GM23338 (cell line): ENCODE measurements around the gene PIGR. TPM values are rescaled to one million over a fixed set of nuclear protein-coding genes. Genes with fewer than 3 reads are reported as not detected.

Experiments used
- ATAC-seq: fragments of 200-7000 bp; cut with Tn5 transposase; 3 replicates; pipeline ENCODE4 v1.9.1; 2020
- DNase-seq: peaks from one replicate; pipeline ENCODE4 v3.0.0-alpha.2; 2015; ENCODE audit warnings: low spot score
- H2AFZ ChIP-seq: fragments of 200-600 bp; sonication (generic); 2 replicates; pipeline ENCODE4 v1.8.0; 2016; ENCODE audit warnings: antibody characterized with exemption, mild to moderate bottlenecking, moderate library complexity
- H3F3A ChIP-seq: fragments of 200-600 bp; sonication (generic); replicated peaks from 2 replicates; pipeline ENCODE4 v1.8.0; 2017; ENCODE audit warnings: antibody characterized with exemption, mixed run types, low read depth
- H3K27ac ChIP-seq: fragments of 200-600 bp; sonication (generic); 2 replicates; pipeline ENCODE4 v1.6.1; 2016; ENCODE audit warnings: low read depth
- H3K27me3 ChIP-seq: fragments of 200-600 bp; sonication (generic); 2 replicates; pipeline ENCODE4 v1.8.0; 2016; ENCODE audit warnings: mild to moderate bottlenecking, mixed run types, moderate library complexity; ENCODE audit not compliant: insufficient read depth
- H3K36me3 ChIP-seq: fragments of 200-600 bp; sonication (generic); 2 replicates; pipeline ENCODE4 v1.8.0; 2016; ENCODE audit warnings: mild to moderate bottlenecking; ENCODE audit not compliant: insufficient read depth
- H3K4me1 ChIP-seq: fragments of 200-600 bp; sonication (generic); 2 replicates; pipeline ENCODE4 v1.8.0; 2016; ENCODE audit warnings: mild to moderate bottlenecking, moderate library complexity; ENCODE audit not compliant: insufficient read depth
- H3K4me2 ChIP-seq: fragments of 200-600 bp; sonication (generic); 2 replicates; pipeline ENCODE4 v1.7.1; 2017; ENCODE audit warnings: mixed run types
- H3K4me3 ChIP-seq: fragments of 200-600 bp; sonication (generic); 2 replicates; pipeline ENCODE4 v1.6.1; 2016; ENCODE audit warnings: mixed run types
- H3K79me2 ChIP-seq: fragments of 200-600 bp; sonication (generic); replicated peaks from 2 replicates; pipeline ENCODE4 v1.8.0; 2017; ENCODE audit warnings: mild to moderate bottlenecking; ENCODE audit not compliant: insufficient read depth
- H3K9me2 ChIP-seq: fragments of 200-600 bp; sonication (generic); 2 replicates; pipeline ENCODE4 v1.8.0; 2017; ENCODE audit not compliant: insufficient read depth
- H4K20me1 ChIP-seq: fragments of 200-600 bp; sonication (generic); replicated peaks from 2 replicates; pipeline ENCODE4 v1.8.0; 2017; ENCODE audit warnings: mild to moderate bottlenecking; ENCODE audit not compliant: insufficient read depth
- H3K27ac Mint-ChIP-seq: 2 replicates; pipeline ENCODE4 v1.8.0; 2020; ENCODE audit warnings: inconsistent platforms, mild to moderate bottlenecking, moderate library complexity, mixed read lengths
- H3K27me3 Mint-ChIP-seq: 3 replicates; pipeline ENCODE4 v1.8.0; 2022; ENCODE audit warnings: low read depth, mild to moderate bottlenecking, moderate library complexity, mixed read lengths, inconsistent platforms; ENCODE audit not compliant: insufficient read depth, poor library complexity
- H3K36me3 Mint-ChIP-seq: 3 replicates; pipeline ENCODE4 v1.8.0; 2021; ENCODE audit warnings: low read depth, mild to moderate bottlenecking, inconsistent platforms, moderate library complexity, mixed read lengths
- H3K4me1 Mint-ChIP-seq: 3 replicates; pipeline ENCODE4 v1.8.0; 2020; ENCODE audit warnings: mild to moderate bottlenecking, inconsistent platforms, mixed read lengths
- H3K4me3 Mint-ChIP-seq: 3 replicates; pipeline ENCODE4 v1.8.0; 2021; ENCODE audit warnings: moderate library complexity, mild to moderate bottlenecking, inconsistent platforms, mixed read lengths
- H3K9me3 Mint-ChIP-seq: 3 replicates; pipeline ENCODE4 v1.8.0; 2020; ENCODE audit warnings: moderate library complexity, mild to moderate bottlenecking, inconsistent platforms, mixed read lengths
- CREB1 ChIP-seq: fragments of 250-450 bp; sonication (Bioruptor Pico); IDR thresholded peaks from 2 replicates; pipeline ENCODE4 v1.5.0; 2020; ENCODE audit warnings: low read depth, mild to moderate bottlenecking, moderate library complexity
- CTCF ChIP-seq, 2 experiments: fragments of 200-600 bp in 1 of 2; sonication (generic) in 1 of 2; conservative IDR thresholded peaks; 2 replicates each; pipeline versions ENCODE4 v1.5.1 to v1.6.1; 2016 to 2017; ENCODE audit warnings: antibody characterized with exemption in 2 of 2, low read depth in 2 of 2, mild to moderate bottlenecking in 2 of 2, moderate library complexity in 1 of 2
- EZH2 ChIP-seq: fragments of 200-600 bp; sonication (generic); IDR thresholded peaks from one replicate; pipeline ENCODE4 v1.8.0; 2017; ENCODE audit warnings: antibody characterized with exemption, mild to moderate bottlenecking, low read depth; ENCODE audit not compliant: unreplicated experiment
- EZH2phosphoT487 ChIP-seq: fragments of 200-600 bp; sonication (generic); IDR thresholded peaks from one replicate; pipeline ENCODE4 v1.8.1; 2018; ENCODE audit warnings: antibody characterized with exemption; ENCODE audit not compliant: unreplicated experiment
- JUNB ChIP-seq: IDR thresholded peaks from one replicate; pipeline ENCODE4 v1.6.1; 2016; ENCODE audit warnings: antibody characterized with exemption; ENCODE audit not compliant: unreplicated experiment
- NANOG ChIP-seq: IDR thresholded peaks from 2 replicates; pipeline ENCODE4 v1.6.1; 2016; ENCODE audit warnings: antibody characterized with exemption, borderline replicate concordance
- POLR2AphosphoS5 ChIP-seq: IDR thresholded peaks from 2 replicates; pipeline ENCODE4 v1.6.1; 2016; ENCODE audit warnings: antibody characterized with exemption, low read depth
- STAT1 ChIP-seq: IDR thresholded peaks from one replicate; pipeline ENCODE4 v1.6.1; 2016; ENCODE audit warnings: antibody characterized with exemption; ENCODE audit not compliant: unreplicated experiment
- ZNF114 ChIP-seq: fragments of 250-450 bp; sonication (Bioruptor Pico); IDR thresholded peaks from 2 replicates; pipeline ENCODE4 v1.5.0; 2020; ENCODE audit warnings: mild to moderate bottlenecking, moderate library complexity
- ZNF331 ChIP-seq: fragments of 250-450 bp; sonication (Bioruptor Pico); IDR thresholded peaks from 2 replicates; pipeline ENCODE4 v1.5.0; 2020; ENCODE audit warnings: low read depth, mild to moderate bottlenecking, moderate library complexity
- polyA plus RNA-seq: library from polyadenylated mRNA; unstranded; fragments of >200 nt; fragmentation: Nextera tagmentation; extraction: Ambion mirVana; gene quantifications from 2 replicates; pipeline ENCODE4 v1.2.1, GENCODE V29; 2016
- total RNA-seq: library from RNA; depleted of rRNA; stranded (reverse); fragments of >200 nt; shearing (Covaris generic); gene quantifications from 2 replicates; pipeline ENCODE4 v1.2.3, GENCODE V29; 2014
- TF ChIP-seq, protein P1 (sequence below): fragments of 250-450 bp; sonication (Bioruptor Pico); IDR thresholded peaks from 2 replicates; pipeline ENCODE4 v1.5.0; 2020; ENCODE audit warnings: mild to moderate bottlenecking, moderate library complexity

PIGR gene
- total and polyA plus RNA-seq, 2 experiments from 2014 or later, result not detected

GRCh38 chr1:206882555-206882954 lies 63.7 kb downstream of the PIGR start:
- H3K9me3 Mint-ChIP-seq, result peaks cover 21% of the 10 kb centered on the region
- H3F3A ChIP-seq, result no peaks in the 10 kb centered on the region
- no peaks in the 10 kb centered on the region for H3K4me1 Mint-ChIP-seq
- 0 out of 2 replicates have a peak, but pooled peaks cover 5% of the 10 kb centered on the region for H3K36me3 ChIP-seq
- H3K27me3 Mint-ChIP-seq, result peaks cover 3% of the 10 kb centered on the region
- TF ChIP-seq POLR2AphosphoS5, result no peak
- peak in 1 of 2 experiments; percentile 58; a peak in 3 of 4 replicates for TF ChIP-seq CTCF (conservative IDR thresholded peaks at IDR 0.05; ENCODE audit: low read depth in 2 of 2)
- H4K20me1 ChIP-seq, result no peaks in the 10 kb centered on the region
- no peaks in the 10 kb centered on the region for H3K79me2 ChIP-seq
- no peaks in the 10 kb centered on the region for H3K4me1 ChIP-seq
- H3K9me2 ChIP-seq, result no peaks in the 10 kb centered on the region
- H3K27ac ChIP-seq, result no peak overlapping the region
- no peak overlapping the region for H2AFZ ChIP-seq
- H3K27ac Mint-ChIP-seq, result no peak overlapping the region
- ATAC-seq (no peak), DNase-seq (peak; percentile 15)
- H3K36me3 Mint-ChIP-seq, result peaks cover 6% of the 10 kb centered on the region; the same call in 1 of the 3 replicates
- no peaks in the 10 kb centered on the region for H3K27me3 ChIP-seq
- H3K4me3 ChIP-seq, result no peak overlapping the region
- H3K4me3 Mint-ChIP-seq, result no peak overlapping the region
- no peak overlapping the region for H3K4me2 ChIP-seq

- Mint-ChIP-seq H3K4me1 (no peaks in the 10 kb centered on the region), H3K27ac (no peak overlapping the region), H3K27me3 (peaks cover 3% of the 10 kb centered on the region), H3K9me3 (peaks cover 34% of the 10 kb centered on the region), H3K36me3 (peaks cover 8% of the 10 kb centered on the region; the same call in 1 of the 3 replicates), H3K4me3 (no peak overlapping the region)
- Histone ChIP-seq H4K20me1 (no peaks in the 10 kb centered on the region), H2AFZ (no peak overlapping the region), H3K4me3 (no peak overlapping the region), H3F3A (no peaks in the 10 kb centered on the region), H3K4me2 (no peak overlapping the region), H3K36me3 (0 out of 2 replicates have a peak, but pooled peaks cover 5% of the 10 kb centered on the region), H3K9me2 (no peaks in the 10 kb centered on the region), H3K27ac (no peak overlapping the region), H3K27me3 (no peaks in the 10 kb centered on the region), H3K4me1 (no peaks in the 10 kb centered on the region), H3K79me2 (no peaks in the 10 kb centered on the region)
- ATAC-seq (no peak), DNase-seq (no peak)
- TF ChIP-seq CREB1 (CRISPR knock-in tag) (no peak), EZH2 (no peak), NANOG (no peak), JUNB (no peak), CTCF (conservative IDR thresholded peaks at IDR 0.05; ENCODE audit: low read depth in 2 of 2) (no peak), POLR2AphosphoS5 (no peak), ZNF114 (CRISPR knock-in tag) (no peak), EZH2phosphoT487 (no peak), STAT1 (no peak), ZNF331 (CRISPR knock-in tag) (no peak)
- TF ChIP-seq, protein P1, sequence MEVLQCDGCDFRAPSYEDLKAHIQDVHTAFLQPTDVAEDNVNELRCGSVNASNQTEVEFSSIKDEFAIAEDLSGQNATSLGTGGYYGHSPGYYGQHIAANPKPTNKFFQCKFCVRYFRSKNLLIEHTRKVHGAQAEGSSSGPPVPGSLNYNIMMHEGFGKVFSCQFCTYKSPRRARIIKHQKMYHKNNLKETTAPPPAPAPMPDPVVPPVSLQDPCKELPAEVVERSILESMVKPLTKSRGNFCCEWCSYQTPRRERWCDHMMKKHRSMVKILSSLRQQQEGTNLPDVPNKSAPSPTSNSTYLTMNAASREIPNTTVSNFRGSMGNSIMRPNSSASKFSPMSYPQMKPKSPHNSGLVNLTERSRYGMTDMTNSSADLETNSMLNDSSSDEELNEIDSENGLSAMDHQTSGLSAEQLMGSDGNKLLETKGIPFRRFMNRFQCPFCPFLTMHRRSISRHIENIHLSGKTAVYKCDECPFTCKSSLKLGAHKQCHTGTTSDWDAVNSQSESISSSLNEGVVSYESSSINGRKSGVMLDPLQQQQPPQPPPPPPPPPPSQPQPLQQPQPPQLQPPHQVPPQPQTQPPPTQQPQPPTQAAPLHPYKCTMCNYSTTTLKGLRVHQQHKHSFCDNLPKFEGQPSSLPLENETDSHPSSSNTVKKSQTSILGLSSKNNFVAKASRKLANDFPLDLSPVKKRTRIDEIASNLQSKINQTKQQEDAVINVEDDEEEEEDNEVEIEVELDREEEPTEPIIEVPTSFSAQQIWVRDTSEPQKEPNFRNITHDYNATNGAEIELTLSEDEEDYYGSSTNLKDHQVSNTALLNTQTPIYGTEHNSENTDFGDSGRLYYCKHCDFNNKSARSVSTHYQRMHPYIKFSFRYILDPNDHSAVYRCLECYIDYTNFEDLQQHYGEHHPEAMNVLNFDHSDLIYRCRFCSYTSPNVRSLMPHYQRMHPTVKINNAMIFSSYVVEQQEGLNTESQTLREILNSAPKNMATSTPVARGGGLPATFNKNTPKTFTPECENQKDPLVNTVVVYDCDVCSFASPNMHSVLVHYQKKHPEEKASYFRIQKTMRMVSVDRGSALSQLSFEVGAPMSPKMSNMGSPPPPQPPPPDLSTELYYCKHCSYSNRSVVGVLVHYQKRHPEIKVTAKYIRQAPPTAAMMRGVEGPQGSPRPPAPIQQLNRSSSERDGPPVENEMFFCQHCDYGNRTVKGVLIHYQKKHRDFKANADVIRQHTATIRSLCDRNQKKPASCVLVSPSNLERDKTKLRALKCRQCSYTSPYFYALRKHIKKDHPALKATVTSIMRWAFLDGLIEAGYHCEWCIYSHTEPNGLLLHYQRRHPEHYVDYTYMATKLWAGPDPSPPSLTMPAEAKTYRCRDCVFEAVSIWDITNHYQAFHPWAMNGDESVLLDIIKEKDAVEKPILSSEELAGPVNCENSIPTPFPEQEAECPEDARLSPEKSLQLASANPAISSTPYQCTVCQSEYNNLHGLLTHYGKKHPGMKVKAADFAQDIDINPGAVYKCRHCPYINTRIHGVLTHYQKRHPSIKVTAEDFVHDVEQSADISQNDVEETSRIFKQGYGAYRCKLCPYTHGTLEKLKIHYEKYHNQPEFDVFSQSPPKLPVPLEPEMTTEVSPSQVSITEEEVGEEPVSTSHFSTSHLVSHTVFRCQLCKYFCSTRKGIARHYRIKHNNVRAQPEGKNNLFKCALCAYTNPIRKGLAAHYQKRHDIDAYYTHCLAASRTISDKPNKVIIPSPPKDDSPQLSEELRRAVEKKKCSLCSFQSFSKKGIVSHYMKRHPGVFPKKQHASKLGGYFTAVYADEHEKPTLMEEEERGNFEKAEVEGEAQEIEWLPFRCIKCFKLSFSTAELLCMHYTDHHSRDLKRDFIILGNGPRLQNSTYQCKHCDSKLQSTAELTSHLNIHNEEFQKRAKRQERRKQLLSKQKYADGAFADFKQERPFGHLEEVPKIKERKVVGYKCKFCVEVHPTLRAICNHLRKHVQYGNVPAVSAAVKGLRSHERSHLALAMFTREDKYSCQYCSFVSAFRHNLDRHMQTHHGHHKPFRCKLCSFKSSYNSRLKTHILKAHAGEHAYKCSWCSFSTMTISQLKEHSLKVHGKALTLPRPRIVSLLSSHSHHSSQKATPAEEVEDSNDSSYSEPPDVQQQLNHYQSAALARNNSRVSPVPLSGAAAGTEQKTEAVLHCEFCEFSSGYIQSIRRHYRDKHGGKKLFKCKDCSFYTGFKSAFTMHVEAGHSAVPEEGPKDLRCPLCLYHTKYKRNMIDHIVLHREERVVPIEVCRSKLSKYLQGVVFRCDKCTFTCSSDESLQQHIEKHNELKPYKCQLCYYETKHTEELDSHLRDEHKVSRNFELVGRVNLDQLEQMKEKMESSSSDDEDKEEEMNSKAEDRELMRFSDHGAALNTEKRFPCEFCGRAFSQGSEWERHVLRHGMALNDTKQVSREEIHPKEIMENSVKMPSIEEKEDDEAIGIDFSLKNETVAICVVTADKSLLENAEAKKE, result no peak
Observed at GRCh38 chr1:206880314-206880713, 66.0 kb downstream of the PIGR start.
